Astrocyte (in vitro differentiated cells and primary cell): Measurements from ENCODE around the gene AP3S2. TPM values are rescaled to one million over a fixed set of nuclear protein-coding genes. Genes with fewer than 3 reads are reported as not detected.

ENCODE experiments used
- DNase-seq: peaks from one replicate; pipeline ENCODE4 v3.0.0-alpha.2; 2010; ENCODE audit warnings: low read depth
- FAIRE-seq: peaks from 2 replicates; lab custom pipeline; 2011; peaks lifted over from hg19 to GRCh38; lab: Jason Lieb, UNC
- H2AFZ ChIP-seq: 2 replicates; pipeline ENCODE4 v1.6.0; 2012; ENCODE audit warnings: low read depth, low read length, inconsistent platforms
- H3K27ac ChIP-seq: 2 replicates; pipeline ENCODE4 v1.5.1; 2011; ENCODE audit warnings: low read depth, low read length, inconsistent platforms
- H3K27me3 ChIP-seq: 2 replicates; pipeline ENCODE4 v1.6.0; 2011; ENCODE audit warnings: low read length, inconsistent platforms; ENCODE audit not compliant: insufficient read depth
- H3K36me3 ChIP-seq: 2 replicates; pipeline ENCODE4 v1.5.1; 2011; ENCODE audit warnings: low read length, inconsistent platforms; ENCODE audit not compliant: insufficient read depth
- H3K4me1 ChIP-seq: 2 replicates; pipeline ENCODE4 v1.5.1; 2011; ENCODE audit warnings: low read length, inconsistent platforms; ENCODE audit not compliant: insufficient read depth
- H3K4me2 ChIP-seq: 2 replicates; pipeline ENCODE4 v1.6.0; 2012; ENCODE audit warnings: low read length, inconsistent platforms
- H3K4me3 ChIP-seq: 2 replicates; pipeline ENCODE4 v1.5.1; 2011; ENCODE audit warnings: low read depth, mild to moderate bottlenecking, low read length, inconsistent platforms; ENCODE audit not compliant: insufficient read depth
- H3K79me2 ChIP-seq: 2 replicates; pipeline ENCODE4 v1.6.0; 2012; ENCODE audit warnings: mild to moderate bottlenecking, low read length, inconsistent platforms; ENCODE audit not compliant: insufficient read depth
- H3K9ac ChIP-seq: 2 replicates; pipeline ENCODE4 v1.6.0; 2012; ENCODE audit warnings: mild to moderate bottlenecking, low read length, inconsistent platforms
- H3K9me3 ChIP-seq: 2 replicates; pipeline ENCODE4 v1.5.1; 2012; ENCODE audit warnings: low read depth, mild to moderate bottlenecking, low read length, inconsistent platforms; ENCODE audit not compliant: insufficient read depth
- H4K20me1 ChIP-seq: 2 replicates; pipeline ENCODE4 v1.6.0; 2012; ENCODE audit warnings: low read length, inconsistent platforms; ENCODE audit not compliant: insufficient read depth
- H3K27ac Mint-ChIP-seq: one replicate; pipeline ENCODE4 v1.8.0; 2021; ENCODE audit warnings: mild to moderate bottlenecking, mixed read lengths; ENCODE audit not compliant: unreplicated experiment
- H3K27me3 Mint-ChIP-seq: one replicate; pipeline ENCODE4 v1.8.0; 2021; ENCODE audit warnings: low read depth, mixed read lengths; ENCODE audit not compliant: unreplicated experiment
- H3K36me3 Mint-ChIP-seq: one replicate; pipeline ENCODE4 v1.8.0; 2021; ENCODE audit warnings: low read depth, mixed read lengths; ENCODE audit not compliant: unreplicated experiment
- H3K4me1 Mint-ChIP-seq: one replicate; pipeline ENCODE4 v1.8.0; 2021; ENCODE audit warnings: low read depth, mixed read lengths; ENCODE audit not compliant: unreplicated experiment
- H3K4me3 Mint-ChIP-seq: one replicate; pipeline ENCODE4 v1.8.0; 2021; ENCODE audit warnings: mild to moderate bottlenecking, moderate library complexity, mixed read lengths; ENCODE audit not compliant: unreplicated experiment
- H3K9me3 Mint-ChIP-seq: one replicate; pipeline ENCODE4 v1.8.0; 2021; ENCODE audit warnings: mild to moderate bottlenecking, mixed read lengths; ENCODE audit not compliant: unreplicated experiment
- CTCF ChIP-seq: IDR thresholded peaks from 2 replicates; pipeline ENCODE4 v1.5.1; 2011; ENCODE audit warnings: low read depth, mild to moderate bottlenecking, inconsistent platforms, low read length, moderate library complexity; ENCODE audit not compliant: insufficient read depth
- EZH2 ChIP-seq: IDR thresholded peaks from 2 replicates; pipeline ENCODE4 v1.6.1; 2012; ENCODE audit warnings: mild to moderate bottlenecking, low read length, inconsistent platforms; ENCODE audit not compliant: insufficient read depth
- total RNA-seq: library from RNA; stranded (reverse); gene quantifications from 2 replicates; pipeline ENCODE4 v1.2.1, GENCODE V29; 2021

Gene AP3S2
- total RNA-seq, 1 donor from 2014 or later: 41.2 TPM

- no peaks in the 10 kb centered on the region for H3K4me1 Mint-ChIP-seq
- no peak overlapping the region for H3K27ac Mint-ChIP-seq
- FAIRE-seq (no peak), DNase-seq (no peak)
- H3K4me3 ChIP-seq: no peak overlapping the region
- no peaks in the 10 kb centered on the region for H3K27me3 ChIP-seq
- no peak overlapping the region for H3K4me3 Mint-ChIP-seq
- H3K4me1 ChIP-seq: no peaks in the 10 kb centered on the region
- H3K27me3 Mint-ChIP-seq: peaks cover 44% of the 10 kb centered on the region
- H3K4me2 ChIP-seq: no peak overlapping the region
- H3K79me2 ChIP-seq: no peaks in the 10 kb centered on the region
- peaks cover 6% of the 10 kb centered on the region for H3K9me3 Mint-ChIP-seq
- H3K27ac ChIP-seq: no peak overlapping the region
- no peaks in the 10 kb centered on the region for H3K36me3 Mint-ChIP-seq
- H3K36me3 ChIP-seq: peaks cover 35% of the 10 kb centered on the region
- no peak overlapping the region for H3K9ac ChIP-seq
- H4K20me1 ChIP-seq: peaks cover 10% of the 10 kb centered on the region
- TF ChIP-seq CTCF (no peak), EZH2 (no peak)
- no peak overlapping the region for H2AFZ ChIP-seq
- no peaks in the 10 kb centered on the region for H3K9me3 ChIP-seq
Observed at GRCh38 chr15:89801471-89802195, 92.2 kb downstream of the AP3S2 start.

- H3K9ac ChIP-seq: no peak overlapping the region
- TF ChIP-seq EZH2 (no peak), CTCF (no peak)
- Mint-ChIP-seq H3K27ac (no peak overlapping the region), H3K4me1 (no peaks in the 10 kb centered on the region), H3K9me3 (peaks cover 6% of the 10 kb centered on the region), H3K27me3 (peaks cover 50% of the 10 kb centered on the region), H3K36me3 (no peaks in the 10 kb centered on the region), H3K4me3 (no peak overlapping the region)
- H3K4me2 ChIP-seq: no peak overlapping the region
- peaks cover 5% of the 10 kb centered on the region for H3K4me1 ChIP-seq
- no peak overlapping the region for H2AFZ ChIP-seq
- peaks cover 8% of the 10 kb centered on the region for H4K20me1 ChIP-seq
- H3K4me3 ChIP-seq: no peak overlapping the region
- H3K27ac ChIP-seq: no peak overlapping the region
- FAIRE-seq (no peak), DNase-seq (no peak)
- no peaks in the 10 kb centered on the region for H3K9me3 ChIP-seq
- H3K27me3 ChIP-seq: no peaks in the 10 kb centered on the region
- H3K36me3 ChIP-seq: peaks cover 32% of the 10 kb centered on the region
- no peaks in the 10 kb centered on the region for H3K79me2 ChIP-seq
Observed at GRCh38 chr15:89799918-89800498, 93.8 kb downstream of the AP3S2 start.
